ENCODE data around the gene COMMD10. TPM values are rescaled to one million over a fixed set of nuclear protein-coding genes. Genes with fewer than 3 reads are reported as not detected.

Gene COMMD10
- total RNA-seq, 1 experiment from 2014 or later, result 68.1 TPM

DNA sequence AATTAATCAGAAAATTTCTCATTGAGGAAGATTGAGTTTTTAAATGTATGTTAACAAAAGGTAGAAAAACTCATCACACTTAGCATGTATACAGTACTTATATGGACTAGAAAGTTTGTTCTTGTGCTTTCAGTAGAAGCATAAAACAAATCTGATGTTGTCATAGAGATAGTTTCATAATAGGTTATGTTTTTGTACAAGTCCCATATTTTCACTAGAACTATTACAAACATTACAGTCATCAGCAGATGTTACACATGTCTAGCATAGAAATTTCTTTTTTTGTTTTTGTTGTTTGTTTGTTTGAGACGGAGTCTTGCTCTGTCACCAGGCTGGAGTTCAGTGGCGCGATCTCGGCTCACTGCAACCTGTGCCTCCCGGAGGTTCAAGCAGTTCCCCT is 131.4 kb downstream of the COMMD10 start:
- no peak for DNase-seq (ENCODE audit: low spot score)

DNA sequence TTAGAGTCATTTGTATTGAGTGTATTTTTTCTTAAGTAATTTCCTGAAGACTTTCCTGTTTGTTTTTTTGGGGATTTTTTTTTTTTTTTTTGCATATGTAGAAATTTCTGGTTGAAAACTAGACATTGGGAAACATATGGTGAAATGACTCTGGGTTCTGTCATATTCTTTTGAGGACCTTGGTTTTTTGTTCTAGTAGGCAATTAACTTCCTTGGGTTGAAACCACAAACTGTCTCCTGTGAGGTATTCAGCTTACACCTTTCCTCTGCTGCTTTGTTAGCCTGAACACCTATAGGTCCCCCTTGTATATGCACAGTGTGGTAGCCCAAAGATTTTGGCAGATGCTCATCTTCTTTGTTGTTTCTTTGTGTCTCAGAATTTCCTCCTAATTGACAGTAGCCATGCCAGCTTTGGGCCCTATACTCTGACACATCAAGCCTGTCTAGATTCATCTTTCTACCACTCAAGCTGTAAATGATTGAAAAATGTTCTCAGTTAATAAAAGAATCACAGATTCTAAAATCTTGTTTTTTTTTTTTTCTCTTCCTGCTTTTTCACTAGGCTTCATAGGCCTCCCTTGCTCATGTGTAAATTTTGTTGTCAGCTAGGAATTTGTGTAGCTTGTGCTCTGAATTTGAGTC is 140.6 kb downstream of the COMMD10 start:
- no peak for DNase-seq (ENCODE audit: low spot score)

DNA sequence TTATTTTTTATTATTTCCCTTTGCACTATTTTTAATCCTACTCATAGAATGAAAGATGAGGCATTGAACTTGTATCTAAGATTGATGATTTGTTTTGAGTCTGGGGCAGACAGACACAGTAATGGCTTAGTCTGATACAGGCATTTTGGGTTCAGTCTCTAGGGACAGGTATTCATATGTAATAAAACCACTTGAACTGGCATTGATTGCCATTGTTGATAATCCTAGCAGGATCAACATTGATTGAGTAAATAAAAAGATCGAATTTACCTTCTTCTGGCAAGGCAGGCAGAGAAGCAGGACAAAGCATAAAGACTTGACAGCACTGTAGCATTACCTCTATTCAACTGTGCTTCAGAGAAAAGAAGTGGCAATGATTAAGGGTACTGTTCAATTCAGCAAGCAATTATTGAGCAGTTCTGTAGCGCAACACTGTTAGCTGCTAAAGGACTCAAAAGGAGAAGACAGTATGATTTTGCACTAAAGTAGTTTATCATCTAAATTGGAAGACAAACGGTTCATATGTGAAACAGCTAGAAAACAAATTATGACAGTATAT is 144.4 kb downstream of the COMMD10 start:
- no peak for DNase-seq (ENCODE audit: low spot score)

DNA sequence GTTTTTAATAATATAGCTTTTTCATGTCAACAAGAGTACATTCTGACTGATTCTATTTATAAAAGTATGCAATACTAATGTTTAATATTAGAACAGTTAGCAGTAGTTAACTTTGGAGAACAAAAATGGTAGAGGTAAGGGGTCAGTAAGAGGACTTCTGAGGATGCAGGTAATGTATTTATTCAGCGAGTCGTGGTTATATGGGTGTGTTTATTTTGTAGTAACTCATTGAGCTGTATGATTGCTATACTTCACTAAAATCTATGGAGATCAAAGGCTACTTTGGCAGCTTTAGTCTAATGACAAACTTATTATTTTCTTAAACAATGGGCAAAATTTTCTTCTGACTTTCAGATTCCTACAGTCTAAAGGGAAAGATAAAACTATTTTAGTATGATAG is 146.5 kb downstream of the COMMD10 start:
- DNase-seq (ENCODE audit: low spot score), result no peak

DNA sequence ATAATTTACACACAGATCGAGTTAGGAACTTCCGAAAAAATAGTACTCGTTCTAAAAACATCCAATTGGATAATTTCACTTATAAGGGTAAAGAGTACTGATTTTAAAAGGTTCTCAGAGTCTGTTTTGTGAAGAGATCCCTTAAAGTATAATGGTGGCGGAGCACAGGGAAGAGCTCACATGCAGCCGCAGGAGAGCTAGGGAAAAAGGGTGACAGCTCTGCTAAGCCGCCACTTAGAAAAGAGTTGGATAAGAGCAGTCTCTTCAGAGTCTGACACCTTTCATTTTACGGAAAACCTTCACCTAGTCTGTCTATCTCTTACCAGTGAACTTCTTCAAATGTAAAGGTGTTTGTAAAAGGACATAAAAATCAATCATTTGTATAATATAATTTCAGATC is 149.9 kb downstream of the COMMD10 start:
- DNase-seq (ENCODE audit: low spot score), result no peak

DNA sequence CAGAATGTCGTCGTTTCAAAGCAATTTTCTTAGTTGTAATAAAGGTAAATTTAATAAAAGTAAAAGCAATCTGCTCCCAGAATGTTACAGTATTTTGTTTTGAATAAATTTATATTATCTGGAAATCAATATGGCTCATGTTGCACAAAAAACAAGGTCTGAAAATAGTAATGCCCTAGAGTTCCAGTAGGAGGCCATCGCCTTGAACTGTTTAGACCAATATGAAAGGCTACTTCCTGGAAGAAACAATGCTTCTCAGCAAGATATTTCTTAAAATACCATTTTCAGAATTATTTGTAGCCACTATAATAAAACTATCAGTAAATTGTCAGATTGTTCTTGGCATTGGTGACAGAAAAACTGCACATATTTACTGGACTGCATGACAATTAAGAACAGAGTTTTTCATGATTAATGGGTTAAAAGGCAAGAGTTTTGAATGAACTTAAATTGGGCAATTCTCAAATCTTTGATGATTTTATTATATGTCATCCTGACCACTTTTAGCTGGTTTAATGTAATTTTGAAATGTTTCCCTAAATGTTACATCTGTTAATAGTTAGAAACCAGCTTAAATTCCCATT is 153.2 kb downstream of the COMMD10 start:
- no peak for DNase-seq (ENCODE audit: low spot score)

DNA sequence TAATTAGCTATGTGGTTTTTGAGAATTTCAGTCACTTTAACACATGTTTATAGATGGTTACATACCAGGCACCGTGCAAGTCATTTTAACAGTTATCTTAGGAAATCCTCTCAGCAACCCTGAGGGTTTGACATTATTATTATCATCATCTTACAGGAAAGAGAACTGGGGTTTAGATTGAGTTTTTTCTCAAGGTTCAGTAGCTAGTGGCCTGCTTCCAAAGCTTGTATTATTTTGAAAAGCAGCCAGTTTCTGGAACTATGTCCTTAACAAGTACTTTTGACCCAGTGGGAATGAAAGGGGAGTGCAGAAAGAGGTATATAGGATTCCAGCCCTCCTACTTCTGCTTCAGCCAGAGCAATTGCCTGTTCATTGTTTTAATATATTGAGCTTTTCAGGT is 157.5 kb downstream of the COMMD10 start:
- no peak for DNase-seq (ENCODE audit: low spot score)

DNA sequence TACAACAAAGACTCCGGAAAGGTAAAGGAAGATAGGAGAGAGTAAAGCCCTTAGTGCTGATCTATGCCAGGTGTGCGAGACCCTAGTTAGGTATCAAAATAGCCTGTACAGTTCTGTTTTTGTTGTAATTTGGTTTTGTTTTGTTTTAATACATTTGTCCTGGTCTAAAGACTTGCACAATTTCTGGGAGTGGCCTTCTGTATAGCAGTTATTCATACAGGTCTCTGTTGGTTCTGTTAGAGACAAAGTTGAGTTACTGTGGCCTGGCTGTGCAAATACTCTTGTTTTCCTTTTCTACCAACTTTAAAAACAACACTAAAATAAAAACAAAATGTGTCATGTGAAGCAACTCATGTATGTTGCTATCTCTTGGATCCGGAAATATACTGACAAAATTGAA is 163.6 kb downstream of the COMMD10 start:
- DNase-seq (ENCODE audit: low spot score), result no peak

DNA sequence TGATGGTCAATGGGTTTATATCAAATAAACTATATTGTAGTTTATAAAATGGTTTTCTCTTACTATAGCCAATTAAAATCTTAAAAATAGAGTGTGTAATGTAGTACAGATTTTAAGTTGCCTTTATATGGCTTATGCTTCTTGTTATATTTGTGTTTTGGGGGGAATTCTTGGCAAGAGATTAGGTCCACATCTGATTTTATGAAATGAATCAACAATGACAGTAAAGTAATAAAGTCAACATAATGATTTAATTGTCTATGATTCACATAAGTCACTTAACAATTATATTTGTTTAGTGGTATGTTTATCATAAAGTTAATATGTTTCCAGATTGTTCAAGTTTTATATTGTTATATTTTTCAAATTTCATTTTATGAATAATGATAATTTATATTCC is 164.8 kb downstream of the COMMD10 start:
- DNase-seq (ENCODE audit: low spot score), result no peak

DNA sequence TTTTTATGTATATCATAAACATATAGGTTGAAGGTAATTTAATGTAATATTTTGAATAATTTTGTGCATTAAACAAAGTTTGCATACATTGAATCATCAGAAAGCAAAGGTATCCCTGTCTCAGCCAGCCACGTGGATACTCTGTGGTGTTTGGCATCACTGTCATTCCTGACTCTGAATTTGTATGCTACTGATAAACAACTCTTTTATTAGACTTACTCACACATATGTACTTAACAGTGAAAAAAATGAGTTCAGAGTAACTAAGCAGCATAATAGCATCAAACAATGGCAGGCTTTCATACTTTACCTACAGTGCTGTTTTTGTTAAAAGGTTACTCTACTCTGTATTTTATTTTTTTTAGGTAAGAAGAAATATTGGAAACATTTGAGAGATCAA is 171.9 kb downstream of the COMMD10 start:
- no peak for DNase-seq (ENCODE audit: low spot score)

DNA sequence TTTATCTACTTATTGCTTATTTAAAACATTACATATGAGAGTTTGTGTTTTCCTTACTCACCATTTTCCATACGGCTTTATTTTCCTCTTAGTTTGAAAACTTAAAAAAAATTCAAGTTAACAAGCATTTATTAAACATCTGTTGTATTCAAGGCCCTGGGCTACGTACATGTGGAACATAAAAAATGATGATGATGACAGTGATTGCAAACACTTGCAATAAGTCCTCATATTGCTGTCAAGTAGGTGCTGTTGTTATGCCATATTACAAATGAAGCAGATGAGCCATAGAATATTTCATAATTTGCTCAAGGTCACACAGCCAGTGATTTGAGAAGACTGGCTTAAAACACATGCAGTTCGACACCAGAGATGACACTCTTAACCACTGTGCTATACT is 180.6 kb downstream of the COMMD10 start:
- DNase-seq (ENCODE audit: low spot score), result no peak

DNA sequence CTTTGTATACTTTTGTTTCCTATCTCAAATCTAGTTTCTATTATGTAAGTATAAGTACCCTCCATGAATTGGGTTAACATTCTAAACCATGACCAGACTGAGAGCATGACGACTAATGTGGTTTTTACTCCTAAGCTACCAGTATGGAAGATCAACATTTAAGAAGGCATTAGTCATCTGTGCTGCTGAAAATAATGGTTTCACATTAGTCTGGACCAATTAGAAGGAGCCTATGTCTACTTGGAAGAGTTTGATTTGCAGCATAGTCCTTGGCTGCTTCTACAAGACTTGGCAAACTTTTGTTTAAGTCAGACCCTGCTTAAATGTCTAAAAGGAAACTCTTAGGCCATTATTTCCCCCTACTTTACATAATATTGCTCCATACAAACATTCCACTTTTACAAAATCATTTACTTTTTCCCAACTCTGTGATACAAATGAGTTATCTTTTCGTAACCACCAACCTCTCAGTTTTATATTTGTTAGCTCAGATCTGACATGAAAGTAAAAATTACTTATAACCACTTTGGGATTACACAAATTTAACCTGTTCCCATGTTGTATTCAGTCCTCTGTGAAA is 186.7 kb downstream of the COMMD10 start:
- DNase-seq (ENCODE audit: low spot score), result no peak

DNA sequence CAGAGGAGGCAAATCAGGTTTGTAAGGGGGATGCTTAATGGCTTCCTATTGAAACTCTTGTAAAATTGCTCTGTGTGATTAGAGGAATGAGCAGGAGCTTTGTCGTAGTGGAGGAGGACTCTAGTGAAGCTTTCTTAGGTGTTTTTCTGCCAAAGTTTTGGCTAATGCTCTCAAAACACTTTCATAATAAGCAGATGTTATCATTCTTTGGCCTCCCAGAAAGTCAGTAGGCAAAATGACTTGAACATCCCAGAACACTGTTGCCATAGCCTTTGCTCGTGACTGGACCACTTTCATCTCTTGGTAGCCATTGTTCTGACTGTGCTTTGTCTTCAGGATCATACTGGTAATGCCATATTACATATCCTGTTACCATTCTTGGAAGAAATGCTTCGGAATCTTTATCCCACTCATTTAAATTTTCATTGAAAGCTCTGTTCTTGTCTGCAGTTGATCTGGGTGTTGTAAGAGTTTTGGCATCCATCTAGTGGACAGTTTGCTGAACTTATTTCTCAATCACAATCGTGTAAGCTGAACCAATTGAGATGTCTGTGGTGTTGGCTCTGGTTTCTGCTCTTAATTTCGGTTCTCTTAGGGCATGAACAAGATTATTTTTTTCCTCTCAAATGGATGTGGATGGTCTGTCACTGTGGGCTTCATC is 187.6 kb downstream of the COMMD10 start:
- DNase-seq (ENCODE audit: low spot score), result no peak

DNA sequence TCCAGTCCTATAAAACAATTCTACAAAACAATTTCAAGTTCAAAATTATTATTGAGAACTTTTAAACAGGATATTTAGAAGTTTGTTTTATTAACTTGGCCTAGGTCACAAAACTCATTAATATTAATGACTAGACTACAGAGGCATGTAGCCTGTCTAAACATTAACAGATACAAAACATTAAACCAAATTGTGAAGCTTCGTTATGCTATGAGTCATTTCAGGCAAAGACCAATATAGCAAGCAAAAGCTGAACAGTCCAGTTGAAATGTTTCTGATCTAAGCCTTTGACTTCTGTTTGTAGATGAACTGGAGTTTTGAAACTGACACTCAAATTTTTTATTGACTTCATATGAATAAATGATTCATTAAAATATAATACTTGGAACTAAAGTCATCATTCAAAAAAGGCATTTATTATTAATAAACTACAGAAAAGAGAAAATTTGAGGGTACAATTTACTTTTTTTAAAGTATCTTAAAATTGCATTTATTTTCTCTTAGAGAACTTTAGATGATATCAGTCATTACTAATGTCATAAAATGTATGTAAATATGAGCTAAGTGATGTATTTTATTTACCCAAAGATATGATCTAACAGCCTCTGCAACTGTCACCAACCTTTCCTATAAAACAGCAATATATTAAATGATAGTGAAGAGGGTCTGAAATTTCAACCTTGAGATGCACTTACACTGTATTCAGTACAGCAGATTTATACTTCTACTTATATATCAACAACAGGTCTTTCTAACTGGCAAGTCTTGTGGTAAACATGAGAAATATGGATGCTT is 188.8 kb downstream of the COMMD10 start:
- no peak for DNase-seq (ENCODE audit: low spot score)

DNA sequence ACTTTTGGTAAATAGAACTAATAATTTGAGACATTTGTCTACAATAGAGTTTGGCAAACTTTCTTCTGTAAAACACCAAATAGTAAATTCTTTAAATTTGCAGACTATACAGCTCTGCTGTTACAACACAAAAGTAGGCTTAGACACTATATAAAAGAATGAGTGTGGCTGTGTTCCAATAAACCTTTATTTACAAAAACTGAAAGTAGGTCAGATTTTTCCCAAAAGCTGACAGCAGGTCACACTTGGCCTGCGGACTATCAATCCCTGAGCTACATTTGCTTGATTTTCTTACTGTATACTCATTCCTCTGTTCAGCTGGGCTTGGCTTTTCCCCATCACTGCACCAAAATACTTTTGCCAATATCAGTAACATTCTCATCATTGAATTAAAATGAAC is 189.4 kb downstream of the COMMD10 start:
- no peak for DNase-seq (ENCODE audit: low spot score)

DNA sequence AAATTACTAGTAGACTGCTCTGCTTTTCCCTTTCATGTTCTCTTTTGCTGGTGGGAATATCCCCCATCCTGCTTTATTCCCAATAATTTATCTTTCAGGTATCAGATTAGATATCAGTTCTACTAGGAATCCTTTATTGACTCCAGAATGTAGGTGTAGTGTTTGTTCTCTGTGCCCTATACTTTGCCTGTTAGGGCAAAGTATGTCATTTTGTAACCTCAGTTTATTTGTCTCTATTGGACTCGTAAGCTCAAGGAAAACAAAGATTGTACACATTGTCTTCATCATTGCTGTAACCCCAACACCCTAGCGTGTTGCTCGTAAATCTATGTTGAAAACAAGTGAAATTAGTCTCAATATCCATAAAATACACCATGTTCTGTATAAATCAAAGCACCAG is 190.5 kb downstream of the COMMD10 start:
- no peak for DNase-seq (ENCODE audit: low spot score)

DNA sequence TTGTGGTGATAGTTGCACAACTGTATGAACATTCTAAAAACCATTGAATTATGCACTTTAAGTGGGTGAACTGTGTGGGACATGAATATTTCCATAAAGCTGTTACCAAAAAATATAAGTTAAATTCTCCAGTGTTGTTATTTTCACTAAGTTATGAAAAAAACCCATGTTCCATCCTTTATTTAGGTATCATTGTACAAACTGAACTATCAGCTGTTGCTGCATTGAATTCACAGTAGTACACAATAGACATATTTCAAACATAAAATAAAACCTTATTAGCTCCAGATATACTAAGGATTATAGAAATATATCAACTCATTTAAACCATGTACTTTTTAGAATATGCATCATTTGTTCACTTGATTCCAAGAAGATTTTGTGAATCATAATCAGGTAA is 192.1 kb downstream of the COMMD10 start:
- DNase-seq (ENCODE audit: low spot score), result no peak

DNA sequence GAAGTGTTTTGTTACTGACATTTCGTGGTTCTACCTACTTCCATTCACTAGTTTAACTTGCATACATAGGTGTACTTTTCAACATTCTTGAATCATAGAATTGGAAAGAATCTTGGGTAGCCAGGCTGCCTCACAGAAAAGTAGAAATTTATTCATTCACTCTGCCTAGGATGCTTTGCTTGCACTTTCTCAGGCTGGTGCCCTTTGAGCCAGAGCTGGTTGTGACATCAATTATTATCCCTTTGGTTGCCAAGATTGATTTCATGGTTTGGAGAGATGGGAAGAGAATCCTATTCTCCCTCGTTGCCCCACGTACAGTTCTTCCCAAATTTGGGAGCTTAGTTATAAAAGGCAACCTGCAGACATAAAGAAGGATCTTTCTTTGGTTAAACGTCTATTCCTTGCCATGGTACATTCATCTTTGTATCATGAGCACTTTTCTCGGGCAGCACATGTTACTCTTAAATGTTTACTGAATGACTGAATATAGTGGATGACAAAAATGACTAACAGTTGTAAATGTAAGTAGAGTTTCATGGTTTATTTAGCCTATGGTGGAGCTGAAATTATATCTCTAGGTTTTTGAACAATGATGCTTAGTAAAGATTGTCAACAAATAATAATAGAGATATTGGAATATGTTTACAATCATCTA is 195.5 kb downstream of the COMMD10 start:
- no peak for DNase-seq (ENCODE audit: low spot score)

DNA sequence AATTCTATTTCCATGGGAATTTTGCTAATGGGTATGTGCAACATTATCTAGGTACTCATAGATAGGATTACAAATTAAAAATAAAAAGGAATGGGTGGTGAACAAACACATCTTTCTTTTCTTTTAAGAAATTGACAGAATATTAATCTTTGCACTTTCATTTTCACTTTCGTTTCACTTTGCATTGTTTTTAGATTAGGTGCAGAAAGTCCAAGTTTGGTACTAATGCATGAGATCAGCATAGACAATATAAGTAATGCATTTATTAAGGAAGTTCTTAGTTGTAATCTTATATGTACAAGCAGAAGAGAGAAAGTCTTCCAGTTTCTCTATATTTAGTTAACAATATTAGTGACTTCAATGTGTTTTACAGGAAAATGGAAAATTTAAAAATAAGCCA is 196.5 kb downstream of the COMMD10 start:
- no peak for DNase-seq (ENCODE audit: low spot score)

DNA sequence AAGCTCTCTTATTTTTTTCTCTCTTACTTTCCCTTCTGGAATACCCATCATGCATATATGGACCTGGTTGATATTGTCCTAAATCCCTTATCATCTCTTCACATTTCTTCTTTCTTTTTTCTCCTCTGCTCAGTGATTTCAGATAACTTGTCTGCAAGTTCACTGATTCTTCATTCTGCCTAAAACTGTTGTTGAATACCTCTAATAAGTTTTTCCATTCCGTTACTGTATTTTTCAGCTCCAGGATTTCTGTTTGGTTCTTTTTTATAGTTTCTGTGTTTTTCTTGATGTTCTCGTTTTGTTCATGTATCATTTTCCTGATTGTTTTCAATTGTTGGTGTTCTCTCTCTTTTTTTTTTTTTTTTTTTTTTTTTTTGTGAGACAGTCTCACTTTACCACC is 203.7 kb downstream of the COMMD10 start:
- no peak for DNase-seq (ENCODE audit: low spot score)

DNA sequence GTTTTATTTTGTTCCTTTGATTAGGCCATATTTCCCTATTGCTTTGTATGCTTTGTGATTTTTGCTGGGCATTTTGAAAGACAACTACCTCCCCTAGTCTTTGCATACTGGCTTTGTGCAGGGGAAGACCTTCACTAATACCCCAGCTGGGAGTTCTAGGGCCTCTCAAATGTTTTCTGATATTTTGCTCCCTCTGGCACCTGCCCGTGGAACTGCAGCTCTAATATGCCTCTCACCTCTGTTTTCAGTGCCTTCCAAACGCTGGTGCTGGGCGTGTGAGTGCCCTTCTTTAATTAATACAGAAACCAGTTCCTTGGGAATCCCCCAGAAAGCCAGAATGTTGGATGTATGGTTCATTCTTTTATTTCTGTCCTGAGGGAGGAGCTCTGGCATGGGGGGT is 204.5 kb downstream of the COMMD10 start:
- no peak for DNase-seq (ENCODE audit: low spot score)

DNA sequence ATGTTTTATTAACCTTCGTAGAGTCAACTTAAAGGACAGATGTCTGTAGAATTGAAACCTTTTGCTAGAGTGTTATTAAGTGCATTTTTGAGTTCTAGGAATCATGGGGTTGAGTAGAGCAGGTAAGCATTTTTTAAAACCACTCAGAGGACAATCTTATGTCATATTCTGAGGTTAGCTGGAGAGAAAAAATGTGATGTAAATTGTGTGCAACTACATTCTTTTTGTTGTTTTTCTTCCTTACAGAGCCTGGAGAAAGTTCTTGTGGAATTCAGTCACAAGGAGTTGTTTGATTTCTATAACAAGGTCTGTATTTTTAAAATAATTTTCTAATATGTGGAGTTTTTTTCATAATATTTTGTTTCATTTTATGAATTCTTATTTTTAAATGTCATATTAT is 206.4 kb downstream of the COMMD10 start:
- no peak for DNase-seq (ENCODE audit: low spot score)

Measured in A172 (cell line).